Adipocyte (in vitro differentiated cells): ENCODE results near the gene SNRNP25.
A peak's percentile ranks its signal among the peaks of the same experiment; 100 is the strongest.

ENCODE experiments used
- DNase-seq: peaks from one replicate; pipeline ENCODE4 v3.0.0-alpha.2; 2015; ENCODE audit warnings: low read depth
- H3K27me3 ChIP-seq: replicated peaks from 2 replicates; pipeline ENCODE4 v1.7.0; 2013; ENCODE audit warnings: mild to moderate bottlenecking, low read length, moderate library complexity; ENCODE audit not compliant: control insufficient read depth, insufficient read depth
- H3K36me3 ChIP-seq: 2 replicates; pipeline ENCODE4 v1.7.0; 2013; ENCODE audit warnings: low read length, mild to moderate bottlenecking, moderate library complexity; ENCODE audit not compliant: control insufficient read depth, insufficient read depth, severe bottlenecking
- H3K4me1 ChIP-seq: 2 replicates; pipeline ENCODE4 v1.7.0; 2013; ENCODE audit warnings: mild to moderate bottlenecking, low read length, moderate library complexity; ENCODE audit not compliant: control insufficient read depth, insufficient read depth
- H3K4me3 ChIP-seq: 2 replicates; pipeline ENCODE4 v1.7.0; 2013; ENCODE audit warnings: mild to moderate bottlenecking, low read length, moderate library complexity
- H3K9ac ChIP-seq: 2 replicates; pipeline ENCODE4 v1.7.0; 2013; ENCODE audit warnings: mild to moderate bottlenecking, low read length, moderate library complexity
- H3K9me3 ChIP-seq: 2 replicates; pipeline ENCODE4 v1.7.0; 2013; ENCODE audit warnings: mild to moderate bottlenecking, low read length, moderate library complexity; ENCODE audit not compliant: control insufficient read depth

SNRNP25 gene

DNA sequence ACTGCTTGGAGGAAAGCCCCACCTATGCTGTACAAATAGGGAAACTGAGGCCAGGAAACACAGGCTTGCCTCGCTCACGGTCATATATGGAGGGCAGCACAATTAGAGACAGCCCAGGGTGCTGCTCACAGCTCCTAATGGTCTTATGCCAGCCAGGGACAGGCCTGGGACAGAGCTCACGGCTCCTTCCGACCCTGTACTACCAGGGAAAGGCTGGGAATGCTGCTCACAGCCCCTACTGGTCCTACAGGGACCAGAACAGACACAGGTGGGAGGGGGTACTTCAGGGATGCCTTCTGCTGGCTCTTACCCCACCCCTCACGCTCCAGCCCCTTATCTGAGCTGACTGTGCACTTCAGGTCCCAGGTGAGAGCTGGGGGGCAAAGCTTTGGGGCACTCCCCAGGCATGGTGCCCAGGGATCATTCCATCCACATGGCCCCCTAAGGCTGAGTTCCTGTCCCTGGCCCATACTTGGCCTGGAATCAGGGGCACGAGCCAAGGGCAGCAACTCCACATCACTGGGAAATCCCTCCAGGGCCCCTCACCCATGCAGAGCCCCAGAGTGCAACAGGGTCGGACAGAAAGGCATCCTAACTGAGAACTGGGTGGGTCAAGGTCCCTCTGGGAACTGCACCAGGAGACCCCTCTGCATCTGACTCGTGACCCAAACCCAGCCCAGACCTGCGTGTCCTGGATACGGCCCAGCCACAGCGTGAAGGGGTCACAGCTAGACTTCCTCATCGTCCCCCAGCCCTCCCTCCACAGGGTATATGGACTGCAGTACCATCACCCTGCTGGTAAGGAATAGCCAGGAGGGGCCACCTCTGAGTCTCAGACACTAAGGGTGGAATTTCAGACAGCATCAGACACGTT, 12.9 kb downstream of the SNRNP25 start:
- H3K4me1 ChIP-seq, result peaks cover 56% of the 10 kb centered on the region
- H3K4me3 ChIP-seq, result no peak overlapping the region
- H3K9ac ChIP-seq, result peak overlapping the region; percentile 55
- H3K27me3 ChIP-seq, result no peaks in the 10 kb centered on the region
- no peak for DNase-seq
- peaks cover 31% of the 10 kb centered on the region for H3K36me3 ChIP-seq
- no peaks in the 10 kb centered on the region for H3K9me3 ChIP-seq

- no peak overlapping the region for H3K4me3 ChIP-seq
- peaks cover 56% of the 10 kb centered on the region for H3K4me1 ChIP-seq
- H3K27me3 ChIP-seq, result no peaks in the 10 kb centered on the region
- peak overlapping the region; percentile 55 for H3K9ac ChIP-seq
- H3K9me3 ChIP-seq, result no peaks in the 10 kb centered on the region
- H3K36me3 ChIP-seq, result peaks cover 24% of the 10 kb centered on the region
- DNase-seq, result no peak
Measured at GRCh38 chr16:67183-67791, 13.7 kb downstream of the SNRNP25 start.

GRCh38 chr16:67884-68789, 14.5 kb downstream of the SNRNP25 start:
- H3K9ac ChIP-seq, result peak overlapping the region; percentile 55
- peak; percentile 55 for DNase-seq
- H3K9me3 ChIP-seq, result no peaks in the 10 kb centered on the region
- H3K27me3 ChIP-seq, result no peaks in the 10 kb centered on the region
- H3K4me1 ChIP-seq, result peaks cover 60% of the 10 kb centered on the region
- H3K4me3 ChIP-seq, result no peak overlapping the region
- peaks cover 16% of the 10 kb centered on the region for H3K36me3 ChIP-seq

DNA sequence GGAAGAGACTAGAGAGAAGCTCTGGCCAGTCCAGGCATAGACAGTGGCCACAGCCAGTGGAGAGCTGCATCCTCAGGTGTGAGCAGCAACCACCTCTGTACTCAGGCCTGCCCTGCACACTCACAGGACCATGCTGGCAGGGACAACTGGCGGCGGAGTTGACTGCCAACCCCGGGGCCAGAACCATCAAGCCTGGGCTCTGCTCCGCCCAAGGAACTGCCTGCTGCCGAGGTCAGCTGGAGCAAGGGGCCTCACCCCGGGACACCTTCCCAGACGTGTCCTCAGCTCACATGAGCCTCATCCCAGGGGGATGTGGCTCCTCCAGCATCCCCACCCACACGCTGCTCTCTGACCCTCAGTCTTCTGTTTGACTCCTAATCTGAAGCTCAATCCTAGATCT, 15.6 kb downstream of the SNRNP25 start:
- Histone ChIP-seq H3K36me3 (peaks cover 7% of the 10 kb centered on the region), H3K9me3 (no peaks in the 10 kb centered on the region), H3K4me3 (no peak overlapping the region), H3K27me3 (no peaks in the 10 kb centered on the region), H3K9ac (peak overlapping the region; percentile 86), H3K4me1 (peaks cover 60% of the 10 kb centered on the region)
- no peak for DNase-seq

- H3K4me3 ChIP-seq, result peak overlapping the region; percentile 89
Measured at GRCh38 chr16:71210-71539, 17.5 kb downstream of the SNRNP25 start.

GRCh38 chr16:71540-72401, 18.1 kb downstream of the SNRNP25 start:
- Histone ChIP-seq H3K4me1 (peaks cover 67% of the 10 kb centered on the region), H3K27me3 (no peaks in the 10 kb centered on the region), H3K36me3 (no peaks in the 10 kb centered on the region), H3K9ac (peak overlapping the region; percentile 86), H3K9me3 (no peaks in the 10 kb centered on the region), H3K4me3 (peak overlapping the region; percentile 89)
- peak; percentile 88 for DNase-seq

More at GRCh38 chr16:71210-71539, 17.5 kb downstream of the SNRNP25 start:
- peak overlapping the region; percentile 86 for H3K9ac ChIP-seq
- H3K27me3 ChIP-seq, result no peaks in the 10 kb centered on the region
- H3K9me3 ChIP-seq, result no peaks in the 10 kb centered on the region
- H3K36me3 ChIP-seq, result no peaks in the 10 kb centered on the region
- DNase-seq, result no peak
- peaks cover 66% of the 10 kb centered on the region for H3K4me1 ChIP-seq

DNA sequence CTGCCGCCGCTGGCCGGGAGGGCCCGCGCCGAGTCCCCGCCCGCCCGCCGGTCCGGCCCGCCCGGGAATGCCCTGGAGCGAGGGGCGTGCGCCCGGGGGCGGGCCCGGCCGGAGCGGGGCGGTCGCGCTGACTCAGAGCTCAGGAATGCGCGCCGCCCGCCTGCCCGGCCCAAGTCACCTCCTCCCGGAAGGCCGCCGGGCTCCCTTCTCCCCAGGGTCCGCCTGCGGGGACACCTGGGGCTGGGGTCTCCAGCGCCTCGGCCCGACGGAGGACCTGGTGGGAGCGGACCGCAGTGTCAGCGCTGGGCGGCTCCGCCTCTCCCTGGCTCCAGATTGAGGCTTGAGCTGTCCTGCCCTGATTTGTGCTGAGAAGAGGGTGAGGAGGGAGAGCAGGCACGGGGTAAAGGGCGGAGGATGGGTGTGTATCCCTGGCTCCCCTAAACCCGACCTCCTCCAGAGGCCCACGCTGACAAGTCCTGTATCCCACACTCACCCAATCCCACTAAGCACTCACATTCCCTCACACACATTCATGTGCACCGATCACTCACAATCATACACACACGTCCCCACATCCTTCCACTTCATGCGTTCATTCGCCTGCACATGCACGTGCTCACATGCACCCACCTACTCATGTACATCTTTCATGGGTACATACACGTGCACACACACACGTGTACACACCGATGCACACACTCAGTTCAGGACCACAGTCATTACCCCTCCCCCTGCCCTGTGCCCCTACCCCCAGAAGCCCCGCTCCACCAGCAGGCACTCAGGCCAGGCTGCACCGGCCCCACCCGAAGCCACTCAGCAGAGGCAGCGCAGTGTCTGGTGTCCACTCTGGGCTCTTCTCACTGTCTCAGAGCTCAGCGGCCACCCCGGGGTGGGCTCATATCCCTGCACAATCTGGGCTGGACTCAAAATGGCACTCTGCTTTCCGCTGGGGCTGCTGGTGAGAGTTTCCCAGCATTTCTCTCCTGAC, 19.2 kb downstream of the SNRNP25 start, which contains the start of gene RHBDF1:
Gene RHBDF1 (minus strand): TSS at position 71 of the 988 bp plus-strand sequence. CDS start 7,616 bp downstream, outside the sequence.
- peak; percentile 87 for DNase-seq
- Histone ChIP-seq H3K9me3 (no peaks in the 10 kb centered on the region), H3K4me3 (peak within 1 kb of the TSS; percentile 89), H3K27me3 (no peaks in the 10 kb centered on the region), H3K4me1 (peaks cover 65% of the 10 kb centered on the region), H3K9ac (peak within 1 kb of the TSS; percentile 86), H3K36me3 (no peaks in the 10 kb centered on the region)

DNA sequence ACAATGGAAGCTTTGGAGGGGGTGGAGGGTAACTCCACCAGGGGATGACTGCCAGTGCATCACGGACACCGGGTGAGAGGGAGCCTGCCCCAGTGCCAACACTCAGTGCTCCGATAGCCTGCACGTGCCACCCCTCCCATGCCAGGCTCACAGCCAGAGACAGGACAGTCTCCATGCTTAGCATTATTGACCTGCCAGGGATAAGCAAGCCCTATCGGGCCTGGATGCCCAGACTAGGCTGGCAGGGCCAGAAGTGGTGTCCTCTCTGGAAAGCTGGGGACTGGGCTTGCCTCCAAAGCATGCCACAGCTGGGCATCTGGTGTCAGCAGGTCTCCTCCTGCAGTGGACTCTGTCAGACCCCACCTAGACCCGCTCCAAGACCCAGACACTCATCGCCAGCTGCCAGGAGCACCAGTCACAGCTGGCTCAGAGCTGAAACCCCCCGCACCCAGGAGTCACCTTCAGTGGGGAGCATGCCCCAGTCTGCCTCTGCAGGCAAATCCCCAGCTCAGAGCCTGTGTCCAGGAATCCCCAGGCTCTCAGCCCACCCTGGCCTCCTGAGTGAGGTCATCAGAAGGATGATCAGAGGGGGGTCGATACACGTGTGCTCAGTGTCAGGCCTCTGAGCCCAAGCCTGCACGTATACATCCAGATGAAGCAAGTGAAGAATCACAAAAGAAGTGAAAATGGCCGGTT, 20.6 kb downstream of the SNRNP25 start:
- H3K4me3 ChIP-seq, result no peak overlapping the region
- H3K9ac ChIP-seq, result no peak overlapping the region
- H3K4me1 ChIP-seq, result peaks cover 59% of the 10 kb centered on the region
- H3K9me3 ChIP-seq, result no peaks in the 10 kb centered on the region
- no peaks in the 10 kb centered on the region for H3K27me3 ChIP-seq
- peaks cover under 1% of the 10 kb centered on the region for H3K36me3 ChIP-seq
- no peak for DNase-seq

GRCh38 chr16:74747-75334, 21.2 kb downstream of the SNRNP25 start:
- peak overlapping the region; percentile 98 for H3K9ac ChIP-seq

More at GRCh38 chr16:74747-75334, 21.2 kb downstream of the SNRNP25 start:
- H3K4me1 ChIP-seq, result peaks cover 57% of the 10 kb centered on the region
- no peak for DNase-seq
- no peaks in the 10 kb centered on the region for H3K9me3 ChIP-seq
- H3K4me3 ChIP-seq, result no peak overlapping the region
- no peaks in the 10 kb centered on the region for H3K27me3 ChIP-seq
- peaks cover 7% of the 10 kb centered on the region for H3K36me3 ChIP-seq
